Right lobe of liver (tissue), 6 donors: Measurements from ENCODE around the gene AADACL4. TPM values are rescaled to one million over a fixed set of nuclear protein-coding genes. Genes with fewer than 3 reads are reported as not detected.

ENCODE experiments used
- ATAC-seq, 4 donors: fragments of 200-7000 bp; cut with Tn5 transposase; one replicate each; pipeline ENCODE4 v1.9.1; 2020; ENCODE audit warnings: mild to moderate bottlenecking in 4 of 4, moderate library complexity in 4 of 4
- DNase-seq, 3 donors: peaks; one replicate each; pipeline ENCODE4 v3.0.0-alpha.2; 2020
- H3K27ac ChIP-seq, 3 donors: fragments of 200-600 bp; one replicate each; pipeline ENCODE4 v1.8.0; 2022
- H3K27me3 ChIP-seq, 2 donors: fragments of 200-600 bp; one replicate each; pipeline ENCODE4 v1.8.0; 2022
- H3K36me3 ChIP-seq, 4 donors: fragments of 200-600 bp; sonication (generic) in 1 of 4; one replicate each; pipeline versions ENCODE4 v1.5.1 to v1.8.0; 2017 to 2022; ENCODE audit warnings: control low read depth in 1 of 4
- H3K4me1 ChIP-seq, 4 donors: fragments of 200-600 bp; sonication (generic) in 1 of 4; one replicate each; pipeline versions ENCODE4 v1.5.1 to v1.8.0; 2017 to 2022; ENCODE audit warnings: control low read depth in 1 of 4
- H3K4me3 ChIP-seq, 3 donors: fragments of 200-600 bp; one replicate each; pipeline ENCODE4 v1.8.0; 2022
- H3K9me3 ChIP-seq, 4 donors: fragments of 200-600 bp; sonication (generic) in 1 of 4; one replicate each; pipeline versions ENCODE4 v1.5.1 to v1.8.0; 2017 to 2022; ENCODE audit warnings: control low read depth in 1 of 4
- POLR2A ChIP-seq: fragments of 450-650 bp; IDR thresholded peaks from one replicate; pipeline ENCODE4 v1.6.1; 2017; ENCODE audit warnings: antibody characterized with exemption, mild to moderate bottlenecking
- WGBS: methylation state at CpG from one replicate; pipeline ENCODE4 v1.1.6; 2018; ENCODE audit warnings: low coverage, low lambda C conversion rate; ENCODE audit not compliant: insufficient coverage; ENCODE audit errors: missing lambda C conversion rate; 5-methylcytosine and 5-hydroxymethylcytosine counted together
- intact Hi-C, 2 donors: fragments of 100-400 bp; cut with DNase I; formaldehyde crosslinking; loops; one replicate each; pipeline versions ENCODE4 v1.11.2 to v1.14.1; 2022
- total RNA-seq, 6 experiments: library from RNA; depleted of rRNA in 2 of 6; stranded (reverse); fragments of >200 nt in 2 of 6; fragmentation: NEBNext Ultra II Directional in 3 of 6; extraction: Animal tissue kit (Norgen Biotek cat#: 25700) in 3 of 6; gene quantifications; one replicate each; pipeline versions ENCODE4 v1.1.0 to v1.2.4, GENCODE V29; 2016 to 2023
- TF ChIP-seq, protein P1 (sequence below), 4 donors: fragments of 200-600 bp in 3 of 4; fragments of 450-650 bp in 1 of 4; IDR thresholded peaks; one replicate each; pipeline versions ENCODE4 v1.5.1 to v1.8.0; 2016 to 2022; ENCODE audit warnings: antibody characterized with exemption in 4 of 4, mild to moderate bottlenecking in 2 of 4
- donor health status: DM: no; HTN: yes; CAD: no.
- donor health status: DM: no; HTN: no; CAD: no.
- donor health status: DM: no; HTN: no; CAD: no.
- donor health status: DM: no; HTN: yes; CAD: no.
- donor health status: DM: no; HTN: yes; CAD: no.

AADACL4 gene
- total RNA-seq, 6 experiments from 2014 or later = not detected

DNA sequence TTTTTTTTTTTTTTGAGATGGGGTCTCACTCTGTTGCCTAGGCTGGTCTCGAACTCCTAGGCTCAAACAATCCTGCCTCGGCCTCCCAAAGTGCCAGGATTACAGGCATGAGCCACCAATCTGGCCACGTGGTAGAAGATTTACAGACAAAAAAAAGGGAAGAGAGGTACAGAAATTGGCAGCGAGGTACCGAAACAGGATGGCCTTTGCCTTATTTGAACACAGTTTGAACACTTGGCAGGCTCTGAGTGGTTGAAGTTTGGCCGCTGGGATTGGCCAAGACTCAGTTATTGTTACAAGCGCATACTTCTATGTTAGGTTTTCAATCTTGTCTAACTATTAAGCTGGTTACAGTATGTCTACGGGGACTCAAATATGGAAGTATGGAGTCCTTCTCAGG is 6.2 kb upstream of the AADACL4 start:
- Histone ChIP-seq H3K27ac (no peak overlapping the region), H3K4me1 (no peaks in the 10 kb centered on the region), H3K4me3 (no peak overlapping the region), H3K36me3 (no peaks in the 10 kb centered on the region), H3K9me3 (peaks cover 0 to 5% (median 2%) of the 10 kb centered on the region in 4 donors), H3K27me3 (no peaks in the 10 kb centered on the region)
- intact Hi-C loops = no loop called here
- DNase-seq = no peak
- no peak for TF ChIP-seq POLR2A
- TF ChIP-seq, protein P1, sequence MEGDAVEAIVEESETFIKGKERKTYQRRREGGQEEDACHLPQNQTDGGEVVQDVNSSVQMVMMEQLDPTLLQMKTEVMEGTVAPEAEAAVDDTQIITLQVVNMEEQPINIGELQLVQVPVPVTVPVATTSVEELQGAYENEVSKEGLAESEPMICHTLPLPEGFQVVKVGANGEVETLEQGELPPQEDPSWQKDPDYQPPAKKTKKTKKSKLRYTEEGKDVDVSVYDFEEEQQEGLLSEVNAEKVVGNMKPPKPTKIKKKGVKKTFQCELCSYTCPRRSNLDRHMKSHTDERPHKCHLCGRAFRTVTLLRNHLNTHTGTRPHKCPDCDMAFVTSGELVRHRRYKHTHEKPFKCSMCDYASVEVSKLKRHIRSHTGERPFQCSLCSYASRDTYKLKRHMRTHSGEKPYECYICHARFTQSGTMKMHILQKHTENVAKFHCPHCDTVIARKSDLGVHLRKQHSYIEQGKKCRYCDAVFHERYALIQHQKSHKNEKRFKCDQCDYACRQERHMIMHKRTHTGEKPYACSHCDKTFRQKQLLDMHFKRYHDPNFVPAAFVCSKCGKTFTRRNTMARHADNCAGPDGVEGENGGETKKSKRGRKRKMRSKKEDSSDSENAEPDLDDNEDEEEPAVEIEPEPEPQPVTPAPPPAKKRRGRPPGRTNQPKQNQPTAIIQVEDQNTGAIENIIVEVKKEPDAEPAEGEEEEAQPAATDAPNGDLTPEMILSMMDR (IDR thresholded peaks at IDR 0.05) = no peak
- 27% methylated on average over 7 of the region's 8 CpGs for WGBS
- peak in 1 of 4 donors; percentile 63 for ATAC-seq

DNA sequence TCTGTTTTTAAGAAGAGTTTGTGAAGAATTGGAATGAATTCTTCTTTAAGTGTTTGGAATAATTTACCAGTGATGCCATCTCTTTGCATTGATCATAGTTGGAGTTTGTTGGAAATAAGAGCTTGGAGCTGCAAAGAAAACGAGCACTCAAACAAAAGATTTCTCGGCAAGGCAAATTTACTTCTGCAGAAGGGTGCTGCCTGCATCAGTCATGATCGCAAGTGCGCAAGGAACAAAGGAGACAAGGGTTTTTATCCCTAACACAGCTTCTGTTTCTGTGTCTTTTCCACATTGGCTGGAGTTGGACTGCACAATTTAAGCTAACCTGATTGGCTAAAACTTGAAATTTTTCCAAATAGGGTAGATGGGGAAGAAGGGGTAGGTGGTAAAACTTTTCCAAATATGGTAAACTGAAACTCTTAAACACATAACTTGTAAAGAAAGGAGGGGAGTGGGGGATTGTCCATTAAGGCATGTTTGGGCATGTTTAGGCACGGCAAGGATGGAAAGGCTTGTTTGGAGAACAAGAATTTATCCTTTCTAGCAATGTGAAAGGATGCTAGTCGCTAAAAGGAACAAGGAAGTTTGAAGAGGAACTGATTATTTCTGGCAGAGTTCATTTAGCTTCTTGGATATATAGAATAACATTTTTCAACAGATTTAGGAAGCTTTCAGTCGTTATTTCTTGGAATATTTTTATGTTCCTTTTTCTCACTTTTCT is 3.5 kb upstream of the AADACL4 start:
- WGBS = 72% methylated on average over 7 of the region's 7 CpGs
- H3K9me3 ChIP-seq = peaks cover 0 to 5% (median 2%) of the 10 kb centered on the region in 4 donors
- H3K27me3 ChIP-seq = no peaks in the 10 kb centered on the region
- H3K27ac ChIP-seq = no peak overlapping the region
- TF ChIP-seq, protein P1 (IDR thresholded peaks at IDR 0.05) = no peak
- TF ChIP-seq POLR2A = no peak
- H3K4me1 ChIP-seq = no peaks in the 10 kb centered on the region
- no peak overlapping the region for H3K4me3 ChIP-seq
- DNase-seq = no peak
- intact Hi-C loops = no loop called here
- ATAC-seq = no peak
- no peaks in the 10 kb centered on the region for H3K36me3 ChIP-seq

DNA sequence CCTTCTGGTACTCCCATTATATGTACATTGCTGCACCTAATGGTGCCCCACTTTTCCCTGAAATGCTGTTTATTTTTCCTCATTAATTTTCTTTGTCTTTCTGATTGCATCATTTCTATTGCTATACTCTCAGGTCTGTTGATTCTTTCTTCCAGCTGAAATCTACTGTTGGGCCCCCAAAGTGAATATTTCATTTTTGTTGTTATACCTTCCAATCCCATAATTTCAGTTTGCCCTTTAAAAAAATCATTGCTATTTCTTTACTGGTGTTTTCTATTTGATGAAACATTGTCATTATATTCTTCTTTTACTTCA is 3.0 kb upstream of the AADACL4 start:
- intact Hi-C loops = no loop called here
- ATAC-seq = no peak

DNA sequence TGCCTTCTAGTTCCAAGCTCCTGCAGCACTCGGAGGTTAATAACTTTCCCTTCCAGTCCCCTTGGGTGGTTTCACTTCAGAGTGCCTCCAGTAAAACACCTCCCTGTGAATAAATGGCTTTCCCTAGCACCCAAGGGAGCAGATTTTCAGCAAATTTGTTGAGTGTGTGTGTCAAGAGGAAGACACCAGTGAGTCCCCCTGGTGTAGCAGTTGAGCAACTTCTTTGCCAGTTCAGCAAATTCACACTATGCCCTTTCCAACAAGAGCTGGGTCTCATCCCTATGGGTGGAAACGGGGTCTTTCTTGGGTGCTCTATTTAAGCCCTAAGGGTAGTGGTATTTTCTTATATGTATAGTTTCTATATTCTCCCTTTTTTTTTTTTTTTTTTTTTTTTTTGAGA is 806 bp upstream of the AADACL4 start:
- H3K36me3 ChIP-seq = no peaks in the 10 kb centered on the region
- H3K9me3 ChIP-seq = peaks cover 0 to 5% (median 2%) of the 10 kb centered on the region in 4 donors
- H3K27ac ChIP-seq = no peak overlapping the region
- 80% methylated on average over 2 of the region's 2 CpGs for WGBS
- TF ChIP-seq POLR2A = no peak
- TF ChIP-seq, protein P1 (IDR thresholded peaks at IDR 0.05) = no peak
- DNase-seq = no peak
- H3K27me3 ChIP-seq = no peaks in the 10 kb centered on the region
- intact Hi-C loops = no loop called here
- ATAC-seq = no peak
- no peaks in the 10 kb centered on the region for H3K4me1 ChIP-seq
- H3K4me3 ChIP-seq = no peak overlapping the region

More for the DNA sequence above, 3.0 kb upstream of the AADACL4 start:
- no peak for DNase-seq
- TF ChIP-seq POLR2A = no peak
- TF ChIP-seq, protein P1 (IDR thresholded peaks at IDR 0.05) = no peak
- H3K4me3 ChIP-seq = no peak overlapping the region
- no peaks in the 10 kb centered on the region for H3K27me3 ChIP-seq
- peaks cover 0 to 5% (median 2%) of the 10 kb centered on the region in 4 donors for H3K9me3 ChIP-seq
- no peaks in the 10 kb centered on the region for H3K4me1 ChIP-seq
- no peaks in the 10 kb centered on the region for H3K36me3 ChIP-seq
- no peak overlapping the region for H3K27ac ChIP-seq
